Natural killer cell (primary cell): Measurements from ENCODE around the gene CEACAM16. TPM values are rescaled to one million over a fixed set of nuclear protein-coding genes. Genes with fewer than 3 reads are reported as not detected.
"Not testable (repeated sequence)": the region's sequence is repeated elsewhere in the genome, so short reads cannot be mapped to it uniquely, and the experiment has no call there.

Experiments
- ATAC-seq, 3 donors: fragments of 150-1000 bp in 2 of 3; fragments of 200-7000 bp in 1 of 3; cut with Tn5 transposase; 1 replicate in 1 of 3; 2 replicates in 2 of 3; pipeline ENCODE4 v1.10.0; 2021; ENCODE audit warnings: mild to moderate bottlenecking in 2 of 3, moderate library complexity in 2 of 3
- DNase-seq, 2 donors: peaks; one replicate each; pipeline versions ENCODE4 v3.0.0 to v3.0.0-alpha.2; 2013 to 2021; ENCODE audit warnings: mixed read lengths in 1 of 2
- H3K27ac ChIP-seq: one replicate; pipeline ENCODE4 v1.5.1; 2013; ENCODE audit warnings: mild to moderate bottlenecking, low read length
- H3K27me3 ChIP-seq: one replicate; pipeline ENCODE4 v1.6.1; 2013; ENCODE audit warnings: low read length; ENCODE audit not compliant: control insufficient read depth, insufficient read depth
- H3K36me3 ChIP-seq: one replicate; pipeline ENCODE4 v1.6.1; 2013; ENCODE audit warnings: low read length; ENCODE audit not compliant: control insufficient read depth, insufficient read depth
- H3K4me1 ChIP-seq: one replicate; pipeline ENCODE4 v1.6.1; 2013; ENCODE audit warnings: low read length; ENCODE audit not compliant: control insufficient read depth, insufficient read depth
- H3K4me3 ChIP-seq: one replicate; pipeline ENCODE4 v1.5.1; 2013; ENCODE audit warnings: low read length
- H3K9me3 ChIP-seq: one replicate; pipeline ENCODE4 v1.6.1; 2013; ENCODE audit warnings: low read length; ENCODE audit not compliant: control insufficient read depth, insufficient read depth
- H3K27ac Mint-ChIP-seq, 2 donors: one replicate each; pipeline ENCODE4 v1.8.0; 2022; ENCODE audit warnings: mild to moderate bottlenecking in 2 of 2, mixed read lengths in 2 of 2, moderate library complexity in 1 of 2
- H3K27me3 Mint-ChIP-seq, 2 donors: one replicate each; pipeline ENCODE4 v1.8.0; 2022; ENCODE audit warnings: low read depth in 2 of 2, mixed read lengths in 2 of 2
- H3K36me3 Mint-ChIP-seq: one replicate; pipeline ENCODE4 v1.8.0; 2022; ENCODE audit warnings: mixed read lengths
- H3K4me1 Mint-ChIP-seq, 2 donors: one replicate each; pipeline ENCODE4 v1.8.0; 2022; ENCODE audit warnings: mixed read lengths in 2 of 2
- H3K4me3 Mint-ChIP-seq: one replicate; pipeline ENCODE4 v1.8.0; 2022; ENCODE audit warnings: mild to moderate bottlenecking, moderate library complexity, mixed read lengths
- H3K9me3 Mint-ChIP-seq, 2 donors: one replicate each; pipeline ENCODE4 v1.8.0; 2022; ENCODE audit warnings: mixed read lengths in 2 of 2
- WGBS: methylation state at CpG from one replicate; pipeline ENCODE4 v1.1.7; 2013; ENCODE audit warnings: missing lambda C conversion rate; ENCODE audit not compliant: insufficient coverage; 5-methylcytosine and 5-hydroxymethylcytosine counted together
- intact Hi-C: fragments of 100-400 bp; cut with micrococcal nuclease; formaldehyde crosslinking; loops from one replicate; pipeline ENCODE4 v1.14.2; 2022
- total RNA-seq, 4 donors: library from RNA; stranded (reverse); fragments of 120-200 nt in 1 of 4; gene quantifications; one replicate each; pipeline versions ENCODE4 v1.2.3 to v1.2.4, GENCODE V29; 2013 to 2022
- TF ChIP-seq, protein P1 (sequence below): fragments of 200-600 bp; IDR thresholded peaks from one replicate; pipeline ENCODE4 v1.8.0; 2022; ENCODE audit warnings: antibody characterized with exemption

Gene CEACAM16
- total RNA-seq, 3 donors from 2014 or later (not counting 1 experiment from before 2014, with no cell fraction given) = not detected

DNA sequence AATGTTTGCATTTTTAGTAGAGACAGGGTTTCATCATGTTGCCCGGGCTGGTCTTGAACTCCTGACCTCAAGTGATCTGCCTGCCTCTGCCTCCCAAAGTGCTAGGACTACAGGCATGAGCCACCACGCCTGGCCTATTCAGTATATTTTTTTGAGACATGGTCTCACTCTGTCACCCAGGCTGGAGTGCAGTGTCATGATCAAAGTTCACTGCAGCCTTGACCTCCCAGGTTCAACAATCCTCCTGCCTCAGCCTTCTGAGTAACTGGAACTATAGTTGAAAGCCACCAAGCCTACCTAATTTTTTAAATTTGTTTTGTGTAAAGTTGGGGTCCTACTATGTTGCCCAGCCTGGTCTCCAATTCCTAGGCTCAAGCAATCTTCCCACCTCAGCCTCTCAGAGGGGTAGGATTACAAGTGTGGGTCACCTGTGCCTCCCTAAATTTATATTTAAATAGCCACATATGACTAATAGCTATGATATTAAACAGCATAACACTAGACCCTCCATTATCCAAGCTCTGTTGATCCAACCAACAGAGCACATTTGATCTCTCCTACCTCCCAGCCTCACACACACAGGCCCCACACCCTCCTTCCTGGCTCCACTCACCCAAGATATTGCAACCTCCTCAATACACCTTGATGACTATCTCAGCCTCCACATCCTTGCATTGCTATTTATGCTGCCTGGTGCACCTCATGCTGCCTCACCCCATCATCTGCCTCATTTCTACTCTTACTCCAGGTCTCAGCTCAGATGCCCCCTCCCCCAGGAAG, 29.8 kb upstream of the CEACAM16 start:
- Histone ChIP-seq H3K9me3 (no peaks in the 10 kb centered on the region), H3K36me3 (no peaks in the 10 kb centered on the region), H3K27me3 (no peaks in the 10 kb centered on the region), H3K4me3 (no peak overlapping the region), H3K4me1 (no peaks in the 10 kb centered on the region), H3K27ac (no peak overlapping the region)
- ATAC-seq (no peak), DNase-seq (no peak)
- Mint-ChIP-seq H3K9me3 (no peaks in the 10 kb centered on the region), H3K4me3 (no peak overlapping the region), H3K4me1 (no peaks in the 10 kb centered on the region), H3K27ac (no peak overlapping the region), H3K36me3 (no peaks in the 10 kb centered on the region), H3K27me3 (no peaks in the 10 kb centered on the region)
- intact Hi-C loops = no loop called here
- TF ChIP-seq, protein P1, sequence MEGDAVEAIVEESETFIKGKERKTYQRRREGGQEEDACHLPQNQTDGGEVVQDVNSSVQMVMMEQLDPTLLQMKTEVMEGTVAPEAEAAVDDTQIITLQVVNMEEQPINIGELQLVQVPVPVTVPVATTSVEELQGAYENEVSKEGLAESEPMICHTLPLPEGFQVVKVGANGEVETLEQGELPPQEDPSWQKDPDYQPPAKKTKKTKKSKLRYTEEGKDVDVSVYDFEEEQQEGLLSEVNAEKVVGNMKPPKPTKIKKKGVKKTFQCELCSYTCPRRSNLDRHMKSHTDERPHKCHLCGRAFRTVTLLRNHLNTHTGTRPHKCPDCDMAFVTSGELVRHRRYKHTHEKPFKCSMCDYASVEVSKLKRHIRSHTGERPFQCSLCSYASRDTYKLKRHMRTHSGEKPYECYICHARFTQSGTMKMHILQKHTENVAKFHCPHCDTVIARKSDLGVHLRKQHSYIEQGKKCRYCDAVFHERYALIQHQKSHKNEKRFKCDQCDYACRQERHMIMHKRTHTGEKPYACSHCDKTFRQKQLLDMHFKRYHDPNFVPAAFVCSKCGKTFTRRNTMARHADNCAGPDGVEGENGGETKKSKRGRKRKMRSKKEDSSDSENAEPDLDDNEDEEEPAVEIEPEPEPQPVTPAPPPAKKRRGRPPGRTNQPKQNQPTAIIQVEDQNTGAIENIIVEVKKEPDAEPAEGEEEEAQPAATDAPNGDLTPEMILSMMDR = no peak
- 96% methylated on average over 2 of the region's 2 CpGs for WGBS

DNA sequence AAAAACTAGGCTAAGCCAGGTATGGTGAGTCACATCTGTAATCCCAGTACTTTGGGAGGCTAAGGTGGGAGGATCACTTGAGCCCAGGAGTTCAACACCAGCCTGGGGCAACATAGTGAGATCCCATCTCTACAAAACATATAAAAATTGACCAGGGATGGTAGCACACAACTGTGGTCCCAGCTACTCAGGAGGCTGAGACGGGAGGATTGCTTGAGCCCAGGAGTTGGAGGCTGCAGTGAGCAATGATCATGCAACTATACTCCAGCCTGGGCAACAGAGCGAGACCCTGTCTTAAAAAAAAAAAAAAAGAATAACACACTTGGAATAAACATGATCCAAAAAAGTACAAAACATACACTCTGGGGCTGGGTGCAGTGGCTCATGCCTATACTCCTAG, 28.9 kb upstream of the CEACAM16 start:
- intact Hi-C loops, H3K36me3 Mint-ChIP-seq, ATAC-seq, H3K4me1 Mint-ChIP-seq, H3K4me3 ChIP-seq, H3K27ac Mint-ChIP-seq, H3K27ac ChIP-seq, H3K9me3 Mint-ChIP-seq, H3K9me3 ChIP-seq, H3K36me3 ChIP-seq, H3K4me3 Mint-ChIP-seq, DNase-seq, H3K27me3 Mint-ChIP-seq, H3K27me3 ChIP-seq, H3K4me1 ChIP-seq: not testable (repeated sequence)
- WGBS = 95% methylated on average over 2 of the region's 2 CpGs

DNA sequence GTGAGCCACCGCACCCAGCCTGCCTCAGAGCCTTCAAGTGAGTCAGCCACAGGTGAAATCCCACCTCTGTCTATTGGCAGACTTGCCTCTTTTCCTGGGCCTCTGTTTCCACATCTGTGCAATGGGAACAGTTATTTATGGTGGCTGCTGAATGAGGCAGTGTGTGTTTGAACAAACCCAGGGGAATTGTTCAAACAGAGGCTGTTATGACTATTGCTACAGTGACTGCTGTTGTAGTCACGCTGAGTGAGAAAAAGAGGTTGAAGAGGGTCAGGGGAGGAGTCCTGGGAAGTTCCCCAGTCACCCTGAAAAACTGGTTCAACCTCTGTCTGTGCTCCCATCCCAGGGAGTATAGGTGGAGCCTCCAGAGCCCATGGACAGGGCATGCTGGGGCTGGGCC, 27.6 kb upstream of the CEACAM16 start, which contains the start of gene CEACAM19:
Gene CEACAM19, plus strand, starts transcription at position 83 of the 400 bp plus-strand sequence. CDS start 450 bp downstream, outside the sequence.
- no peaks in the 10 kb centered on the region for H3K36me3 ChIP-seq
- Mint-ChIP-seq H3K36me3 (no peaks in the 10 kb centered on the region), H3K27ac (no peak within 1 kb of the TSS), H3K4me3 (no peak within 1 kb of the TSS), H3K4me1 (no peaks in the 10 kb centered on the region), H3K27me3 (no peaks in the 10 kb centered on the region), H3K9me3 (no peaks in the 10 kb centered on the region)
- no peaks in the 10 kb centered on the region for H3K27me3 ChIP-seq
- TF ChIP-seq, protein P1 = no peak
- no peaks in the 10 kb centered on the region for H3K4me1 ChIP-seq
- ATAC-seq (no peak), DNase-seq (no peak)
- H3K9me3 ChIP-seq = no peaks in the 10 kb centered on the region
- intact Hi-C loops = no loop called here
- no peak within 1 kb of the TSS for H3K27ac ChIP-seq
- no peak within 1 kb of the TSS for H3K4me3 ChIP-seq
- WGBS = 74% methylated on average over 2 of the region's 2 CpGs

DNA sequence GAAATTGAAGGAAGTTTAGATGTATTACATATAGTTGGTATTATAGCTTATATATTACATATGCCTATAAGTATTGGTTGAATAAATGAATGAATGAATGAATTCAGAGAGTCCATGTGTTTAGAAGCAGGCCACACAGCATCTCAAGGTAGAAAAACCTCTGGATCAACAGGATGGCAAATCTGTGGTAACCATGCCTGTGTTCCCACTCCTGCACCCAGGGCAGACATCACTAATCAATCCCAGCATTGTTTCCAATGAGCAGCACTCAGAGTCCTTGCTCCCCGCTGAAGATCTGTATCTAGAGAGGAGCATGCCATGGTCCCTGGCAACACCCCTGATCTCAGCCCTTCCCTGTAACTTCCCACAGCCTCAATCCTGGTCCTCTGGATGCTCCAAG, 26.7 kb upstream of the CEACAM16 start:
- Histone ChIP-seq H3K4me1 (no peaks in the 10 kb centered on the region), H3K9me3 (no peaks in the 10 kb centered on the region), H3K27ac (no peak overlapping the region), H3K4me3 (no peak overlapping the region), H3K36me3 (no peaks in the 10 kb centered on the region), H3K27me3 (no peaks in the 10 kb centered on the region)
- Mint-ChIP-seq H3K27me3 (no peaks in the 10 kb centered on the region), H3K9me3 (no peaks in the 10 kb centered on the region), H3K36me3 (no peaks in the 10 kb centered on the region), H3K27ac (no peak overlapping the region), H3K4me1 (no peaks in the 10 kb centered on the region), H3K4me3 (no peak overlapping the region)
- intact Hi-C loops = no loop called here
- ATAC-seq (no peak), DNase-seq (no peak)
- 78% methylated on average over 1 of the region's 1 CpG for WGBS
- TF ChIP-seq, protein P1 = no peak
